Measurements from ENCODE around the gene CD3G. TPM values are rescaled to one million over a fixed set of nuclear protein-coding genes. Genes with fewer than 3 reads are reported as not detected.
A peak's percentile ranks its signal among the peaks of the same experiment; 100 is the strongest.

CD3G gene
- total and polyA plus RNA-seq, 10 donors: 1.4 to 30.5 (median 17.3) TPM

- peaks cover 5 to 92% (median 17%) of the 10 kb centered on the region in 6 donors for H3K4me1 ChIP-seq
- WGBS, 5 donors: 78 to 88% (median 81%) methylated on average over 3 of the region's 3 CpGs
- TF ChIP-seq, protein P1, sequence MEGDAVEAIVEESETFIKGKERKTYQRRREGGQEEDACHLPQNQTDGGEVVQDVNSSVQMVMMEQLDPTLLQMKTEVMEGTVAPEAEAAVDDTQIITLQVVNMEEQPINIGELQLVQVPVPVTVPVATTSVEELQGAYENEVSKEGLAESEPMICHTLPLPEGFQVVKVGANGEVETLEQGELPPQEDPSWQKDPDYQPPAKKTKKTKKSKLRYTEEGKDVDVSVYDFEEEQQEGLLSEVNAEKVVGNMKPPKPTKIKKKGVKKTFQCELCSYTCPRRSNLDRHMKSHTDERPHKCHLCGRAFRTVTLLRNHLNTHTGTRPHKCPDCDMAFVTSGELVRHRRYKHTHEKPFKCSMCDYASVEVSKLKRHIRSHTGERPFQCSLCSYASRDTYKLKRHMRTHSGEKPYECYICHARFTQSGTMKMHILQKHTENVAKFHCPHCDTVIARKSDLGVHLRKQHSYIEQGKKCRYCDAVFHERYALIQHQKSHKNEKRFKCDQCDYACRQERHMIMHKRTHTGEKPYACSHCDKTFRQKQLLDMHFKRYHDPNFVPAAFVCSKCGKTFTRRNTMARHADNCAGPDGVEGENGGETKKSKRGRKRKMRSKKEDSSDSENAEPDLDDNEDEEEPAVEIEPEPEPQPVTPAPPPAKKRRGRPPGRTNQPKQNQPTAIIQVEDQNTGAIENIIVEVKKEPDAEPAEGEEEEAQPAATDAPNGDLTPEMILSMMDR (IDR thresholded peaks at IDR 0.05 in 8 of 11, conservative IDR thresholded peaks at IDR 0.05 in 3 of 11): no peak
- TF ChIP-seq POLR2A (IDR thresholded peaks at IDR 0.05): no peak
- no peak for TF ChIP-seq POLR2AphosphoS5 (IDR thresholded peaks at IDR 0.05)
- H3K27ac ChIP-seq: peak overlapping the region in 3 of 8 donors; percentile 7 to 34 (median 13)
- H3K4me3 ChIP-seq: no peak overlapping the region
- H3K9me3 ChIP-seq: no peaks in the 10 kb centered on the region
- no peak for DNase-seq
- intact Hi-C loops (cut with DNase I; ENCODE audit: low total_unique reads): no loop called here
- H3K36me3 ChIP-seq: peaks cover 0 to 20% (median 0%) of the 10 kb centered on the region in 6 donors
- H3K27me3 ChIP-seq (replicated peaks in 1 of 7): peaks cover 0 to 24% (median 4%) of the 10 kb centered on the region in 7 donors
These were observed 33.2 kb upstream of the CD3G start for GRCh38 chr11:118310781-118311485.

DNA sequence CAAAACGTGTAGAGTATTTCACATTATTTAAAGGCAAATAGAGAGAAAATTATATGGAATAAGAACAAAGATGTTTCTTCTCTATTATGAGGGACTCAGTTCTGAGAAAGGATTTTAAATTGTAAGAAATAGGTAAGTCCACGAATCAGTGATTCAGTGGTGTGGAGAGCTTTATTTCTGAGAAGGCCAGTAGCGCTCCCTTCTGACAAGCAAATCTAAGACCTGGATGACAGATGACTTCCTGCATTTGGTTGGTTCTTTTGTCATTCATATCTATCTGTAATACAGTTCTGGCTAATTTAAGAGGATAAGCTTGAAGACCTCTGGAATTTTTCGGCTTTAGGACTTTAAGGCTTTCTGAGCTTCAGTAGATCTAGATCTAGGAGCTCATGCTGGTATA lies 32.6 kb upstream of the CD3G start:
- no peak for DNase-seq
- intact Hi-C loops (cut with DNase I; ENCODE audit: low total_unique reads): no loop called here
- no peak overlapping the region for H3K4me3 ChIP-seq
- H3K27me3 ChIP-seq (replicated peaks in 1 of 7): peaks cover 0 to 24% (median 4%) of the 10 kb centered on the region in 7 donors
- 65 to 77% (median 71%) methylated on average over 4 of the region's 4 CpGs for WGBS, 5 donors
- no peaks in the 10 kb centered on the region for H3K9me3 ChIP-seq
- TF ChIP-seq POLR2A (IDR thresholded peaks at IDR 0.05) (no peak), POLR2AphosphoS5 (IDR thresholded peaks at IDR 0.05) (no peak)
- TF ChIP-seq, protein P1 (IDR thresholded peaks at IDR 0.05 in 8 of 11, conservative IDR thresholded peaks at IDR 0.05 in 3 of 11): no peak
- peaks cover 6 to 97% (median 23%) of the 10 kb centered on the region in 6 donors for H3K4me1 ChIP-seq
- peaks cover 0 to 20% (median 0%) of the 10 kb centered on the region in 6 donors for H3K36me3 ChIP-seq
- H3K27ac ChIP-seq: peak overlapping the region in 3 of 8 donors; percentile 7 to 34 (median 13)

- WGBS, 5 donors: 92 to 96% (median 95%) methylated on average over 2 of the region's 2 CpGs
- TF ChIP-seq POLR2AphosphoS5 (IDR thresholded peaks at IDR 0.05) (no peak), POLR2A (IDR thresholded peaks at IDR 0.05) (no peak)
- TF ChIP-seq, protein P1 (IDR thresholded peaks at IDR 0.05 in 8 of 11, conservative IDR thresholded peaks at IDR 0.05 in 3 of 11): no peak
- Histone ChIP-seq H3K4me3 (no peak overlapping the region), H3K9me3 (no peaks in the 10 kb centered on the region), H3K4me1 (peaks cover 11 to 97% (median 29%) of the 10 kb centered on the region in 6 donors), H3K36me3 (peaks cover 0 to 20% (median 0%) of the 10 kb centered on the region in 6 donors), H3K27ac (no peak overlapping the region), H3K27me3 (replicated peaks in 1 of 7) (peaks cover 0 to 29% (median 4%) of the 10 kb centered on the region in 7 donors)
- intact Hi-C loops (cut with DNase I; ENCODE audit: low total_unique reads): no loop called here
- DNase-seq: no peak
These were observed 31.8 kb upstream of the CD3G start for GRCh38 chr11:118312328-118312727.

- Histone ChIP-seq H3K27ac (peak overlapping the region in 1 of 8 donors; percentile 16), H3K4me3 (no peak overlapping the region), H3K36me3 (peaks cover 0 to 20% (median 0%) of the 10 kb centered on the region in 6 donors), H3K9me3 (no peaks in the 10 kb centered on the region), H3K4me1 (peaks cover 11 to 97% (median 35%) of the 10 kb centered on the region in 6 donors), H3K27me3 (replicated peaks in 1 of 7) (peaks cover 0 to 31% (median 4%) of the 10 kb centered on the region in 7 donors)
- no peak for TF ChIP-seq POLR2AphosphoS5 (IDR thresholded peaks at IDR 0.05)
- no peak for TF ChIP-seq POLR2A (IDR thresholded peaks at IDR 0.05)
- TF ChIP-seq, protein P1 (IDR thresholded peaks at IDR 0.05 in 8 of 11, conservative IDR thresholded peaks at IDR 0.05 in 3 of 11): no peak
- intact Hi-C loops (cut with DNase I; ENCODE audit: low total_unique reads): no loop called here
- WGBS, 5 donors: 61 to 74% (median 65%) methylated on average over 4 of the region's 4 CpGs
- DNase-seq: no peak
These were observed 30.9 kb upstream of the CD3G start for GRCh38 chr11:118313242-118313641.

Data from spleen (tissue), 11 donors.